ENCODE data around the gene RELA. TPM values are rescaled to one million over a fixed set of nuclear protein-coding genes. Genes with fewer than 3 reads are reported as not detected.
A peak's percentile ranks its signal among the peaks of the same experiment; 100 is the strongest.

Gene RELA
- total RNA-seq, 2 experiments from 2014 or later: 379 to 382 TPM

- Mint-ChIP-seq H3K9me3 (no peaks in the 10 kb centered on the region), H3K4me1 (ENCODE audit: low read depth) (peaks cover 35% of the 10 kb centered on the region), H3K27me3 (no peaks in the 10 kb centered on the region), H3K27ac (no peak overlapping the region), H3K4me3 (no peak overlapping the region), H3K36me3 (ENCODE audit: low read depth) (peaks cover 85% of the 10 kb centered on the region)
- Histone ChIP-seq H3K4me1 (ENCODE audit: insufficient read depth, low read length) (peaks cover 49% of the 10 kb centered on the region), H3K27ac (ENCODE audit: low read depth in 1 of 2, low read length in 2 of 2) (no peak overlapping the region), H3K36me3 (ENCODE audit: insufficient read depth, low read length) (peaks cover 68% of the 10 kb centered on the region), H3K27me3 (ENCODE audit: control insufficient read depth in 1 of 2, insufficient read depth in 2 of 2, low read length in 2 of 2) (no peaks in the 10 kb centered on the region), H3K4me3 (ENCODE audit: low read length) (no peak overlapping the region), H3K9me3 (ENCODE audit: control insufficient read depth in 1 of 2, insufficient read depth in 1 of 2, low read length in 2 of 2) (no peaks in the 10 kb centered on the region)
- TF ChIP-seq CTCF (IDR thresholded peaks at IDR 0.05): no peak
- ATAC-seq (ENCODE audit: poor library complexity) (no peak), DNase-seq (no peak)
- CTCF ChIA-PET: no interaction called here
- intact Hi-C loops (cut with DNase I, micrococcal nuclease): no loop called here
- POLR2A ChIA-PET: interaction anchor here (1.1 to 11.7 kb wide), 2 partner anchors 9 to 14 kb away, joined by 3 to 244 read pairs; partner anchors contain the start of gene SIPA1
These were observed 13.7 kb downstream of the RELA start for GRCh38 chr11:65648997-65649493.

- Histone ChIP-seq H3K27me3 (ENCODE audit: control insufficient read depth in 1 of 2, insufficient read depth in 2 of 2, low read length in 2 of 2) (no peaks in the 10 kb centered on the region), H3K4me1 (ENCODE audit: insufficient read depth, low read length) (peaks cover 52% of the 10 kb centered on the region), H3K9me3 (ENCODE audit: control insufficient read depth in 1 of 2, insufficient read depth in 1 of 2, low read length in 2 of 2) (no peaks in the 10 kb centered on the region), H3K4me3 (ENCODE audit: low read length) (no peak overlapping the region), H3K36me3 (ENCODE audit: insufficient read depth, low read length) (peaks cover 80% of the 10 kb centered on the region), H3K27ac (ENCODE audit: low read depth in 1 of 2, low read length in 2 of 2) (no peak overlapping the region)
- Mint-ChIP-seq H3K36me3 (ENCODE audit: low read depth) (peaks cover 77% of the 10 kb centered on the region), H3K9me3 (no peaks in the 10 kb centered on the region), H3K4me3 (no peak overlapping the region), H3K4me1 (ENCODE audit: low read depth) (peaks cover 29% of the 10 kb centered on the region), H3K27me3 (no peaks in the 10 kb centered on the region), H3K27ac (no peak overlapping the region)
- ATAC-seq (ENCODE audit: poor library complexity) (no peak), DNase-seq (no peak)
- no peak for TF ChIP-seq CTCF (IDR thresholded peaks at IDR 0.05)
- intact Hi-C loops (cut with DNase I, micrococcal nuclease): no loop called here
- POLR2A ChIA-PET: no interaction called here
- CTCF ChIA-PET: no interaction called here
These were observed 15.6 kb downstream of the RELA start for GRCh38 chr11:65646958-65647701.

- Mint-ChIP-seq H3K4me1 (ENCODE audit: low read depth) (peaks cover 29% of the 10 kb centered on the region), H3K36me3 (ENCODE audit: low read depth) (peaks cover 77% of the 10 kb centered on the region), H3K27me3 (no peaks in the 10 kb centered on the region), H3K9me3 (no peaks in the 10 kb centered on the region), H3K4me3 (no peak overlapping the region), H3K27ac (no peak overlapping the region)
- no peak for TF ChIP-seq CTCF (IDR thresholded peaks at IDR 0.05)
- H3K4me1 ChIP-seq (ENCODE audit: insufficient read depth, low read length): peaks cover 52% of the 10 kb centered on the region
- H3K4me3 ChIP-seq (ENCODE audit: low read length): no peak overlapping the region
- no peaks in the 10 kb centered on the region for H3K9me3 ChIP-seq (ENCODE audit: control insufficient read depth in 1 of 2, insufficient read depth in 1 of 2, low read length in 2 of 2)
- intact Hi-C loops (cut with DNase I, micrococcal nuclease): no loop called here
- no peak overlapping the region for H3K27ac ChIP-seq (ENCODE audit: low read depth in 1 of 2, low read length in 2 of 2)
- CTCF ChIA-PET: no interaction called here
- peak in 1 of 14 experiments; percentile 0 for DNase-seq
- POLR2A ChIA-PET: no interaction called here
- ATAC-seq (ENCODE audit: poor library complexity): no peak
- peaks cover 84% of the 10 kb centered on the region for H3K36me3 ChIP-seq (ENCODE audit: insufficient read depth, low read length)
- no peaks in the 10 kb centered on the region for H3K27me3 ChIP-seq (ENCODE audit: control insufficient read depth in 1 of 2, insufficient read depth in 2 of 2, low read length in 2 of 2)
These were observed 16.3 kb downstream of the RELA start for GRCh38 chr11:65646288-65646957.
